Ovary (tissue), 9 donors: ENCODE measurements around the gene GULP1. TPM values are rescaled to one million over a fixed set of nuclear protein-coding genes. Genes with fewer than 3 reads are reported as not detected.

Experiments used
- DNase-seq, 5 donors: peaks; one replicate each; pipeline ENCODE4 v3.0.0-alpha.2; 2019 to 2020
- H3K27ac ChIP-seq, 2 donors: fragments of 200-600 bp; one replicate each; pipeline versions ENCODE4 v1.5.1 to v1.8.0; 2019 to 2022
- H3K27me3 ChIP-seq: fragments of 200-600 bp; one replicate; pipeline ENCODE4 v1.8.0; 2022
- H3K36me3 ChIP-seq: fragments of 200-600 bp; sonication (generic); one replicate; pipeline ENCODE4 v1.5.1; 2019
- H3K4me1 ChIP-seq: one replicate; pipeline ENCODE4 v1.8.1; 2013; ENCODE audit warnings: mild to moderate bottlenecking, moderate library complexity; ENCODE audit not compliant: insufficient read depth
- H3K4me3 ChIP-seq: fragments of 200-600 bp; sonication (generic); one replicate; pipeline ENCODE4 v1.5.1; 2017
- H3K9me3 ChIP-seq, 2 donors: fragments of 200-600 bp in 1 of 2; sonication (generic) in 1 of 2; one replicate each; pipeline versions ENCODE4 v1.5.1 to v1.8.1; 2013 to 2019; ENCODE audit warnings: mild to moderate bottlenecking in 1 of 2, moderate library complexity in 1 of 2
- CTCF ChIP-seq, 3 donors: fragments of 450-650 bp in 2 of 3; fragments of 200-600 bp in 1 of 3; IDR thresholded peaks; one replicate each; pipeline versions ENCODE4 v1.5.1 to v1.8.0; 2016 to 2022; ENCODE audit warnings: antibody characterized with exemption in 3 of 3, mild to moderate bottlenecking in 1 of 3
- EP300 ChIP-seq: sonication (generic); formaldehyde crosslinking; IDR thresholded peaks from one replicate; pipeline ENCODE4 v1.6.1; 2017; ENCODE audit warnings: antibody characterized with exemption
- POLR2A ChIP-seq: fragments of 450-650 bp; IDR thresholded peaks from one replicate; pipeline ENCODE4 v1.6.1; 2017; ENCODE audit warnings: antibody characterized with exemption, mild to moderate bottlenecking, moderate library complexity
- WGBS, 3 donors: extraction: QIAGEN DNeasy Blood & Tissue Kit in 1 of 3; methylation state at CpG; one replicate each; pipeline versions ENCODE4 v1.1.5 to v1.1.7; 2013 to 2017; 5-methylcytosine and 5-hydroxymethylcytosine counted together
- intact Hi-C, 4 donors: fragments of 100-400 bp; cut with DNase I; formaldehyde crosslinking; loops; one replicate each; pipeline versions ENCODE4 v1.11.0 to v1.15.1; 2022 to 2023
- polyA plus RNA-seq, 2 donors: library from polyadenylated mRNA; stranded (reverse); fragments of 200-250 nt in 1 of 2; fragments of 350-450 nt in 1 of 2; fragmentation: Illumina TruSeq in 1 of 2; extraction: RNeasy Lipid Tissue Mini Kit (QIAGEN cat#74804) in 1 of 2; gene quantifications; one replicate each; pipeline ENCODE4 v1.2.3, GENCODE V29; 2013 to 2014
- total RNA-seq, 7 donors: library from RNA; depleted of rRNA in 2 of 7; stranded (reverse); fragments of >200 nt in 2 of 7; fragmentation: NEBNext Ultra II Directional in 3 of 7; extraction: Animal tissue kit (Norgen Biotek cat#: 25700) in 3 of 7; gene quantifications; one replicate each; pipeline versions ENCODE4 v1.1.0 to v1.2.4, GENCODE V29; 2016 to 2023
- donor health status: DM: no; HTN: no; CAD: no; lungs with moderate emphysema.
- donor health status: DM: no; HTN: no; CAD: no.
- donor health status: Bipolar disorder and iron deficiency.
- donor health status: DM: yes; HTN: yes; CAD: no.
- donor health status: DM: no; HTN: no; CAD: no.
- donor health status: DM: yes; HTN: yes; CAD: no.

Gene GULP1
- total and polyA plus RNA-seq, 9 donors = 22.3 to 57.7 (median 42.9) TPM

- no peaks in the 10 kb centered on the region for H3K4me1 ChIP-seq
- no peaks in the 10 kb centered on the region for H3K36me3 ChIP-seq
- H3K4me3 ChIP-seq = no peak overlapping the region
- H3K27ac ChIP-seq = no peak overlapping the region
- intact Hi-C loops = no loop called here
- DNase-seq = no peak
- H3K27me3 ChIP-seq = no peaks in the 10 kb centered on the region
- TF ChIP-seq EP300 (no peak), CTCF (IDR thresholded peaks at IDR 0.05) (no peak), POLR2A (no peak)
- 94 to 97% (median 94%) methylated on average over 9 of the region's 9 CpGs for WGBS, 3 donors
- H3K9me3 ChIP-seq = no peaks in the 10 kb centered on the region
Observed at GRCh38 chr2:188360485-188361263, 69.0 kb downstream of the GULP1 start.

- H3K4me3 ChIP-seq = no peak overlapping the region
- H3K9me3 ChIP-seq = no peaks in the 10 kb centered on the region
- H3K27ac ChIP-seq = no peak overlapping the region
- 79 to 87% (median 85%) methylated on average over 4 of the region's 4 CpGs for WGBS, 3 donors
- no peaks in the 10 kb centered on the region for H3K27me3 ChIP-seq
- intact Hi-C loops = no loop called here
- no peaks in the 10 kb centered on the region for H3K36me3 ChIP-seq
- no peaks in the 10 kb centered on the region for H3K4me1 ChIP-seq
- TF ChIP-seq POLR2A (no peak), EP300 (no peak), CTCF (IDR thresholded peaks at IDR 0.05) (no peak)
- DNase-seq = no peak
Observed at GRCh38 chr2:188364033-188364630, 72.5 kb downstream of the GULP1 start.

GRCh38 chr2:188365058-188365641, 73.5 kb downstream of the GULP1 start:
- Histone ChIP-seq H3K9me3 (no peaks in the 10 kb centered on the region), H3K27ac (no peak overlapping the region), H3K36me3 (no peaks in the 10 kb centered on the region), H3K27me3 (no peaks in the 10 kb centered on the region), H3K4me3 (no peak overlapping the region), H3K4me1 (peaks cover 1% of the 10 kb centered on the region)
- intact Hi-C loops = no loop called here
- TF ChIP-seq CTCF (IDR thresholded peaks at IDR 0.05) (no peak), EP300 (no peak), POLR2A (no peak)
- no peak for DNase-seq

- intact Hi-C loops = no loop called here
- Histone ChIP-seq H3K36me3 (no peaks in the 10 kb centered on the region), H3K4me1 (peaks cover 1% of the 10 kb centered on the region), H3K27ac (no peak overlapping the region), H3K27me3 (no peaks in the 10 kb centered on the region), H3K9me3 (no peaks in the 10 kb centered on the region), H3K4me3 (no peak overlapping the region)
- no peak for DNase-seq
- TF ChIP-seq EP300 (no peak), POLR2A (no peak), CTCF (IDR thresholded peaks at IDR 0.05) (no peak)
- WGBS, 3 donors = 85 to 91% (median 88%) methylated on average over 3 of the region's 3 CpGs
Observed at GRCh38 chr2:188367164-188367563, 75.5 kb downstream of the GULP1 start.
